T-cell (primary cell): ENCODE results near the gene GJD2. TPM values are rescaled to one million over a fixed set of nuclear protein-coding genes. Genes with fewer than 3 reads are reported as not detected.

Experiments used
- ATAC-seq, 4 experiments: fragments of 200-7000 bp in 3 of 4; fragments of 150-1000 bp in 1 of 4; cut with Tn5 transposase; replicated peaks in 1 of 4; 1 replicate in 3 of 4; 2 replicates in 1 of 4; pipeline ENCODE4 v1.10.0; 2021; ENCODE audit warnings: moderate library complexity in 3 of 4, mild to moderate bottlenecking in 2 of 4, moderate number of reproducible peaks in 1 of 4
- CTCF ChIA-PET, 2 donors: fragments of 300-600 bp; sonication (Branson Sonifier 250); formaldehyde crosslinking; loops; one replicate each; lab custom pipeline; 2022; ENCODE audit warnings: antibody characterized with exemption in 2 of 2; lab: Charles Lee
- POLR2A ChIA-PET, 2 donors: fragments of 300-600 bp; sonication (Branson Sonifier 250); formaldehyde crosslinking; loops; one replicate each; lab custom pipeline; 2022; ENCODE audit warnings: antibody characterized with exemption in 2 of 2; lab: Charles Lee
- DNase-seq, 35 experiments: peaks; one replicate each; pipeline versions ENCODE4 v3.0.0 to v3.0.0-alpha.2; 2013 to 2023
- H3K27ac ChIP-seq: one replicate; pipeline ENCODE4 v1.5.1; 2013; ENCODE audit warnings: low read length
- H3K27me3 ChIP-seq, 2 experiments: replicated peaks in 1 of 2; 1 replicate in 1 of 2; 2 replicates in 1 of 2; pipeline versions ENCODE4 v1.6.1 to v1.7.0; 2013; ENCODE audit warnings: low read length in 1 of 2, mixed read lengths in 1 of 2; ENCODE audit not compliant: control insufficient read depth in 2 of 2, insufficient read depth in 2 of 2; ENCODE audit errors: extremely low read depth in 1 of 2
- H3K36me3 ChIP-seq, 2 donors: 1 replicate in 1 of 2; 2 replicates in 1 of 2; pipeline versions ENCODE4 v1.6.1 to v1.7.0; 2013; ENCODE audit warnings: low read length in 1 of 2; ENCODE audit not compliant: control insufficient read depth in 2 of 2, insufficient read depth in 1 of 2; ENCODE audit errors: extremely low read depth in 1 of 2
- H3K4me1 ChIP-seq, 2 experiments: 1 replicate in 1 of 2; 2 replicates in 1 of 2; pipeline versions ENCODE4 v1.6.1 to v1.7.0; 2013; ENCODE audit warnings: low read length in 2 of 2, mixed read lengths in 1 of 2; ENCODE audit not compliant: insufficient read depth in 2 of 2, control insufficient read depth in 1 of 2; ENCODE audit errors: extremely low read depth in 1 of 2
- H3K4me3 ChIP-seq, 2 donors: 1 replicate in 1 of 2; 2 replicates in 1 of 2; pipeline versions ENCODE4 v1.5.1 to v1.7.0; 2013; ENCODE audit warnings: mild to moderate bottlenecking in 2 of 2, low read length in 1 of 2, moderate library complexity in 1 of 2; ENCODE audit not compliant: control insufficient read depth in 1 of 2; ENCODE audit errors: extremely low read depth in 1 of 2
- H3K9me3 ChIP-seq: 2 replicates; pipeline ENCODE4 v1.7.0; 2013
- H3K27ac Mint-ChIP-seq, 2 donors: one replicate each; pipeline ENCODE4 v1.8.0; 2020 to 2021; ENCODE audit warnings: mild to moderate bottlenecking in 2 of 2, mixed read lengths in 2 of 2
- H3K27me3 Mint-ChIP-seq, 2 donors: one replicate each; pipeline ENCODE4 v1.8.0; 2021 to 2022; ENCODE audit warnings: mixed read lengths in 2 of 2
- H3K36me3 Mint-ChIP-seq: one replicate; pipeline ENCODE4 v1.8.0; 2021; ENCODE audit warnings: mixed read lengths
- H3K4me1 Mint-ChIP-seq, 3 donors: one replicate each; pipeline ENCODE4 v1.8.0; 2020 to 2022; ENCODE audit warnings: mixed read lengths in 3 of 3, mild to moderate bottlenecking in 1 of 3
- H3K4me3 Mint-ChIP-seq, 3 donors: one replicate each; pipeline ENCODE4 v1.8.0; 2020 to 2022; ENCODE audit warnings: mild to moderate bottlenecking in 3 of 3, mixed read lengths in 3 of 3, moderate library complexity in 3 of 3
- H3K9me3 Mint-ChIP-seq, 3 donors: one replicate each; pipeline ENCODE4 v1.8.0; 2020 to 2022; ENCODE audit warnings: mixed read lengths in 3 of 3
- WGBS: methylation state at CpG from one replicate; pipeline ENCODE4 v1.1.5; 2013; ENCODE audit warnings: missing lambda C conversion rate; ENCODE audit not compliant: insufficient coverage; 5-methylcytosine and 5-hydroxymethylcytosine counted together
- total RNA-seq, 35 experiments: library from RNA in 6 of 35; stranded (reverse) in 6 of 35; fragments of 120-200 nt in 1 of 35; gene quantifications; one replicate each; pipeline versions ENCODE4 v1.2.1 to v1.2.4 and lab custom pipeline; 2013 to 2026

The GJD2 gene
- total RNA-seq, 5 donors from 2014 or later (not counting 1 experiment from before 2014, with no cell fraction given) = not detected

DNA sequence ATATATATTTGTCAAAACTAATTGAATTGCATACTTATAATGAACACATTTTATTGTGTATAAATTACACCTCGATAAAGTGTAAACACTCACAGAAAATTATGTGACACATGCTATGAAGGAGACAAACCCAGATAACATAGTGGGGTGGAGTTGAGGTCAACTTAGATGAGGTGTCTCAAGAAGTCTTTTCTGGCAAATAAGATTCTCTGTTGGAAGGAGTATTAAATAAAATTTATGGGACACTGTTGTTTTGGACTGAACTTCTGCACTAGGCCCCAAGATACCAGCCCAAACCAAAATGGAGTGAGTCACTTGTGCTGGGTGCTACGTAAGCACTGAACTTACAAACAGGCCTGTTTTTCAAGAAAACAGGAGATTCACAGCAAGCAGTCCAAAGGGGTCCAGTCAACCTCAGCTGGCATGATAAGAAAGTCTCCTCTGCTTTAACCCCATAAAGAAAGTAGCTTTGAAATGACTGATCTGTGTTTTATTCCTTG, 21.9 kb upstream of the GJD2 start:
- DNase-seq (no peak), ATAC-seq (no peak)
- H3K27me3 ChIP-seq = peaks cover 0 to 2% of the 10 kb centered on the region in 2 experiments
- Mint-ChIP-seq H3K27me3 (peaks cover 8 to 18% of the 10 kb centered on the region in 2 donors), H3K4me3 (no peak overlapping the region), H3K27ac (no peak overlapping the region), H3K36me3 (no peaks in the 10 kb centered on the region), H3K4me1 (no peaks in the 10 kb centered on the region), H3K9me3 (peaks cover 7 to 11% (median 8%) of the 10 kb centered on the region in 3 donors)
- no peaks in the 10 kb centered on the region for H3K9me3 ChIP-seq
- H3K4me1 ChIP-seq = no peaks in the 10 kb centered on the region
- H3K36me3 ChIP-seq = no peaks in the 10 kb centered on the region
- H3K27ac ChIP-seq = no peak overlapping the region
- no CpG with 5 or more reads among the region's 2 CpGs for WGBS
- no peak overlapping the region for H3K4me3 ChIP-seq
- CTCF ChIA-PET = interaction anchor here in 1 of 2 donors (0.9 kb wide), 1 partner anchor 12 kb away, joined by 3 read pairs; no protein-coding TSS in a partner anchor
- POLR2A ChIA-PET = no interaction called here

DNA sequence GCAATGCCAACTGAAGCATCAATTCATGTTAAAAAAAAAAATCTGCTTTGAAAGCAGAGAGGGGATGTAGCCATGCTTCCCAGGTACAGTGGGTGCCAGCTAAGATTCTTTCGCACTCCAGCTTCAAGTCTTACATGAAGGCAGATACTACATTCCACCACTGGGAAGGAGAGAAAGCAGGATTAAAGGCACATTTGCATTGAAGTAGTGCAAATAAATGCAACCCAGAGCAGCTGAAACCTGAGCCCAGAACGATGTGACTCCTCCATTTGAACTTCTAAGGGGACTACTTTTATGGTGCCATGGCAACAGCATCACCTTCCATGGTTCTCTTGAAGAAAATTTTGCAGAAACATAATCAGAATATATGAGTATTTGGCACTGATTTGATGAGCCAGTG, 19.1 kb upstream of the GJD2 start:
- H3K27me3 ChIP-seq = peaks cover 0 to 2% of the 10 kb centered on the region in 2 experiments
- no peaks in the 10 kb centered on the region for H3K4me1 ChIP-seq
- ChIA-PET POLR2A (no interaction called here), CTCF (no interaction called here)
- H3K36me3 Mint-ChIP-seq = no peaks in the 10 kb centered on the region
- no peaks in the 10 kb centered on the region for H3K9me3 ChIP-seq
- no peak overlapping the region for H3K27ac Mint-ChIP-seq
- H3K4me3 Mint-ChIP-seq = no peak overlapping the region
- H3K36me3 ChIP-seq = no peaks in the 10 kb centered on the region
- no peaks in the 10 kb centered on the region for H3K9me3 Mint-ChIP-seq
- H3K4me3 ChIP-seq = no peak overlapping the region
- DNase-seq (no peak), ATAC-seq (no peak)
- peaks cover 9 to 34% of the 10 kb centered on the region in 2 donors for H3K27me3 Mint-ChIP-seq
- no peaks in the 10 kb centered on the region for H3K4me1 Mint-ChIP-seq
- whole genome bisulfite sequencing = 17% methylated on average over 1 of the region's 2 CpGs
- H3K27ac ChIP-seq = no peak overlapping the region

DNA sequence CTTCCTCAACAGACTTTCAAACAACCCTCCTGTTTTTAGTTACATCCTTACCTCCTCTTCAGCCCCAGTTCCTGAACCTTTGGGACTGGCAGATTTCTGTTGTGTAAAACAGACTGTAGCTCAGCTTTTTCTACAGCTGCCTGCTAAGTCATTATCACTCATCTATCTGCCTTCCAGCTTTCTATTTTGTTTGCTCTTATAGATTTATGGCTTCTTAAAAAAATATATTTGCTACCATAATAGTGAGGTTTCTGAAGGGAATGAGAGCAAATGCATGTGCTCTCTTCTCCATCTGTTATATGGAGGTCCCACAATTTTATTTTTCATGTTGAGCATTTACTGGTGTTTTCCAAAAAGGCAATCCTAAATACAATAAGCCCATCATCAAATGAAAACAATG, 18.2 kb upstream of the GJD2 start:
- Mint-ChIP-seq H3K4me3 (no peak overlapping the region), H3K9me3 (no peaks in the 10 kb centered on the region), H3K36me3 (no peaks in the 10 kb centered on the region), H3K27ac (no peak overlapping the region), H3K4me1 (no peaks in the 10 kb centered on the region), H3K27me3 (peaks cover 9 to 40% of the 10 kb centered on the region in 2 donors)
- no peak for DNase-seq
- ATAC-seq = no peak
- no peaks in the 10 kb centered on the region for H3K9me3 ChIP-seq
- CTCF ChIA-PET = no interaction called here
- H3K4me1 ChIP-seq = no peaks in the 10 kb centered on the region
- peaks cover 0 to 2% of the 10 kb centered on the region in 2 experiments for H3K27me3 ChIP-seq
- H3K4me3 ChIP-seq = no peak overlapping the region
- POLR2A ChIA-PET = no interaction called here
- H3K27ac ChIP-seq = no peak overlapping the region
- no peaks in the 10 kb centered on the region for H3K36me3 ChIP-seq

DNA sequence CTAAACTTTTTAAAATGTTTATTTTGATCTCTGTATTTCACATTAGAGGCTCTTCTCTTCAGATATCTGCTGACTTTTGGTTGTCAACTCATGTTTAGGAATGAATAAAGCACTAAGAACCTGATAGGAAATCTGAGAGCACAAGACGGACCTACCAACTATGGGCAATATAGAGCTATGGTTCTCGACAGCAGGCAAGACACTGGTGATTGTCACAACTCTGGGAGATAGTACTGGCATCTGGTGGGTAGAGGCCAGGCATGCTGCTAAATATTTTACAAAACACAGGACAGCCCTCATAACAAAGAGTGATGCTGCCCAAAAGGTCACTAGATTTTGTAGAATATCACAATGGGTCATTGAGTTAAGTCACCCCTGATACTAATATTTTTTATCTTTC, 17.5 kb upstream of the GJD2 start:
- Mint-ChIP-seq H3K9me3 (no peaks in the 10 kb centered on the region), H3K4me1 (no peaks in the 10 kb centered on the region), H3K4me3 (no peak overlapping the region), H3K36me3 (no peaks in the 10 kb centered on the region), H3K27ac (no peak overlapping the region), H3K27me3 (peaks cover 9 to 42% of the 10 kb centered on the region in 2 donors)
- no peak for ATAC-seq
- WGBS = 80% methylated on average over 2 of the region's 2 CpGs
- ChIA-PET CTCF (no interaction called here), POLR2A (no interaction called here)
- Histone ChIP-seq H3K9me3 (no peaks in the 10 kb centered on the region), H3K27me3 (peaks cover 0 to 2% of the 10 kb centered on the region in 2 experiments), H3K36me3 (no peaks in the 10 kb centered on the region), H3K4me1 (no peaks in the 10 kb centered on the region), H3K4me3 (no peak overlapping the region), H3K27ac (no peak overlapping the region)
- no peak for DNase-seq

DNA sequence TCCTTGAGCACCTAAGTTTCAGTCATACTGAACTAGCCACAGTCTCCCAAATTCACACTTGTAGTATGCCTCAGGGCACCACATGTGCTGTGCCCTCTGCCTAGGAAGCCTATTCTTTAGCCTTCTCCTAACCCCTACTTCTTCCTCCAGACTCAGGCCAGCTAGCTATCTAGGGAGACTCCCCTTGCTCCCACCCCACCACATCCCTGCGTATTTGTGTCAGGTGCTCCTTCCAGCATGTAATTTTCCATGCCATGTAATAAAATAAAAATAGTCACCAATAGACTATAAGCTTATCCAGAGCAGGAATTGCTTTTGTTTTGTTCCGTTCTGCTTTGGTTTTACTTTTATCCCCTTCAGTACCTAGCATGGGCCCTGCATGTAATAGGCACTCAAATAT, 14.9 kb upstream of the GJD2 start:
- Mint-ChIP-seq H3K9me3 (no peaks in the 10 kb centered on the region), H3K27me3 (peaks cover 7 to 36% of the 10 kb centered on the region in 2 donors), H3K4me1 (no peaks in the 10 kb centered on the region), H3K27ac (no peak overlapping the region), H3K4me3 (no peak overlapping the region), H3K36me3 (no peaks in the 10 kb centered on the region)
- DNase-seq (no peak), ATAC-seq (no peak)
- no peak overlapping the region for H3K27ac ChIP-seq
- ChIA-PET POLR2A (no interaction called here), CTCF (no interaction called here)
- no peaks in the 10 kb centered on the region for H3K9me3 ChIP-seq
- H3K4me3 ChIP-seq = no peak overlapping the region
- WGBS = no CpG with 5 or more reads among the region's 2 CpGs
- no peaks in the 10 kb centered on the region for H3K4me1 ChIP-seq
- peaks cover 0 to 2% of the 10 kb centered on the region in 2 experiments for H3K27me3 ChIP-seq
- H3K36me3 ChIP-seq = no peaks in the 10 kb centered on the region

DNA sequence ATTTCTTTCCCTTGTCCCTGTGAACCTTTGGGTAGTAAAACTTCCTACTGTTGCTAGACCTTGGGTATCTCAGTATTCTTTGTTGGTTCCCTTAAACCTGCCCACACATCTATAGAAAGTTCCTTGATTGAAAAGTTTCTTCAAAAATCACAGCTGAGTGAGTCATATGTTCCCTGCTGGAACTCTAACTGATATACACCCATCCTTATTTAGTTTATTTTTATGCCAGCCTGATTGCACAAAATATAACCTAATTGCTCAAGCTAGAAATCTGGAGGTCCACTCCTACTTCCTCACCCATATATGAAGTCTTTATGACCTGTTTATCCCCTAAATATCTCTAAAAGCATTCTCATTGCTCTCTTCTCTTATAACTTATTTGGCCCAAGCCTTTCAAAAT, 13.7 kb upstream of the GJD2 start:
- no peaks in the 10 kb centered on the region for H3K9me3 ChIP-seq
- H3K4me1 Mint-ChIP-seq = no peaks in the 10 kb centered on the region
- H3K27ac ChIP-seq = no peak overlapping the region
- ChIA-PET CTCF (no interaction called here), POLR2A (no interaction called here)
- no peak overlapping the region for H3K4me3 Mint-ChIP-seq
- no peak overlapping the region for H3K4me3 ChIP-seq
- H3K4me1 ChIP-seq = no peaks in the 10 kb centered on the region
- ATAC-seq (no peak), DNase-seq (no peak)
- peaks cover 11 to 34% of the 10 kb centered on the region in 2 donors for H3K27me3 Mint-ChIP-seq
- H3K27me3 ChIP-seq = peaks cover 0 to 2% of the 10 kb centered on the region in 2 experiments
- no peaks in the 10 kb centered on the region for H3K36me3 ChIP-seq
- no peaks in the 10 kb centered on the region for H3K9me3 Mint-ChIP-seq
- no peaks in the 10 kb centered on the region for H3K36me3 Mint-ChIP-seq
- no peak overlapping the region for H3K27ac Mint-ChIP-seq

DNA sequence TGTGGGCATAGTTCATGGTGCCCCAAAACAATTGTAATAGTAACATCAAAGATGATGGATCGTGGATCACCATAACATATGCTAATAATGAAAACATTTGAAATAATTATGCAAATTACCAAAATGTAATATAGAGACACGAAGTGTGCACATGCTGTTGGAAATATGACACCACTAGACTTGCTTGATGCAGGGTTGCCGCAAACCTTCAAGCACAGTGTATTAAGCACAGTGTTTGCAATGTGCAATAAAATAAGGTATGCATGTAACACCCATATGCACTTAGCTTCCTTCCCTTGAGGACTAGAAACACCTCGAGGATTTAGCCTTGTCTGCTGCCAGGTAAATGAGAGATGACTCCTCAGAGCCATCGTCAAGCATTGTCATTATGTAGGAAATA, 10.9 kb upstream of the GJD2 start:
- H3K4me3 Mint-ChIP-seq = no peak overlapping the region
- WGBS = 100% methylated on average over 1 of the region's 5 CpGs
- H3K36me3 Mint-ChIP-seq = no peaks in the 10 kb centered on the region
- Histone ChIP-seq H3K4me1 (no peaks in the 10 kb centered on the region), H3K36me3 (no peaks in the 10 kb centered on the region), H3K27me3 (no peaks in the 10 kb centered on the region), H3K27ac (no peak overlapping the region), H3K4me3 (no peak overlapping the region), H3K9me3 (no peaks in the 10 kb centered on the region)
- H3K9me3 Mint-ChIP-seq = no peaks in the 10 kb centered on the region
- peaks cover 8 to 26% of the 10 kb centered on the region in 2 donors for H3K27me3 Mint-ChIP-seq
- no peaks in the 10 kb centered on the region for H3K4me1 Mint-ChIP-seq
- ChIA-PET CTCF (no interaction called here), POLR2A (no interaction called here)
- DNase-seq = no peak
- no peak overlapping the region for H3K27ac Mint-ChIP-seq
- no peak for ATAC-seq
